ENCODE data around the gene LDLRAD3.

- TF ChIP-seq POLR2A (IDR thresholded peaks at IDR 0.05; ENCODE audit: low read length) (no peak), GATA1 (IDR thresholded peaks at IDR 0.05; ENCODE audit: low read depth, low read length) (no peak)
These were observed 165.2 kb downstream of the LDLRAD3 start for GRCh38 chr11:36108881-36109589.

Data from erythroblast (primary cell).